HCT116 (cell line): ENCODE measurements around the gene CTBP1. TPM values are rescaled to one million over a fixed set of nuclear protein-coding genes. Genes with fewer than 3 reads are reported as not detected.

Experiments used
- ATAC-seq: fragments of 200-7000 bp; cut with Tn5 transposase; 2 replicates; pipeline ENCODE4 v1.9.1; 2020; ENCODE audit warnings: mild to moderate bottlenecking, moderate library complexity
- BruUV-seq: library from RNA; stranded (reverse); fragments of 400-500 nt; replicated peaks from 2 replicates; lab custom pipeline; 2021; lab: Mats Ljungman, UMichigan
- CTCF ChIA-PET: fragments of 300-600 bp; sonication (Branson Sonifier 250); formaldehyde crosslinking; loops from one replicate; lab custom pipeline; 2021; ENCODE audit warnings: antibody characterized with exemption; lab: Charles Lee
- POLR2A ChIA-PET: fragments of 300-600, 350-600 bp; sonication (Branson Sonifier 250); formaldehyde crosslinking; loops from one replicate; lab custom pipeline; 2021; ENCODE audit warnings: antibody characterized with exemption; lab: Charles Lee
- RAD21 ChIA-PET, 2 experiments: fragments of 300-600 bp; sonication (Branson Sonifier 250); formaldehyde crosslinking; loops; one replicate each; lab custom pipeline; 2023; ENCODE audit warnings: low total read pairs in 2 of 2; ENCODE audit not compliant: uncharacterized antibody in 2 of 2, unreplicated experiment in 2 of 2, low non-redundant PET in 1 of 2; lab: Charles Lee
- DNase-seq: peaks from one replicate; pipeline ENCODE4 v3.0.0-alpha.2; 2010; ENCODE audit warnings: low read depth, low spot score
- H2AFZ ChIP-seq: fragments of 200-600 bp; shearing (Covaris generic), sonication (generic); 2 replicates; pipeline ENCODE4 v1.6.1; 2017; ENCODE audit warnings: low read depth, mixed run types, mixed read lengths, antibody characterized with exemption, low read length; ENCODE audit not compliant: poor library complexity, severe bottlenecking
- H3K27ac ChIP-seq: 2 replicates; pipeline ENCODE4 v1.5.1; 2012; ENCODE audit warnings: low read depth, low read length
- H3K27me3 ChIP-seq: fragments of 200-600 bp; sonication (generic); 2 replicates; pipeline ENCODE4 v1.6.1; 2016; ENCODE audit warnings: mixed run types, low read length, mixed read lengths; ENCODE audit not compliant: insufficient read depth
- H3K36me3 ChIP-seq, 2 experiments: fragments of 200-500 bp in 1 of 2; fragments of 200-600 bp in 1 of 2; sonication (Bioruptor generic) in 1 of 2; sonication (generic) in 1 of 2; 2 replicates each; pipeline versions ENCODE4 v1.5.1 to v1.6.1; 2014 to 2016; ENCODE audit warnings: low read length in 2 of 2, inconsistent platforms in 1 of 2, mixed read lengths in 1 of 2, mixed run types in 1 of 2; ENCODE audit not compliant: insufficient read depth in 2 of 2, control insufficient read depth in 1 of 2
- H3K4me1 ChIP-seq, 2 experiments: fragments of 200-600 bp in 1 of 2; sonication (generic) in 1 of 2; 2 replicates each; pipeline versions ENCODE4 v1.5.1 to v1.6.1; 2012 to 2017; ENCODE audit warnings: low read length in 2 of 2, inconsistent platforms in 1 of 2, mild to moderate bottlenecking in 1 of 2, mixed read lengths in 1 of 2, mixed run types in 1 of 2, moderate library complexity in 1 of 2; ENCODE audit not compliant: insufficient read depth in 2 of 2, control insufficient read depth in 1 of 2
- H3K4me2 ChIP-seq: fragments of 200-600 bp; sonication (generic); 2 replicates; pipeline ENCODE4 v1.6.1; 2017; ENCODE audit warnings: mixed run types, low read length, mixed read lengths
- H3K4me3 ChIP-seq, 2 experiments: fragments of 200-600 bp in 1 of 2; sonication (generic) in 1 of 2; replicated peaks in 1 of 2; 2 replicates each; pipeline ENCODE4 v1.5.1; 2011 to 2016; ENCODE audit warnings: low read length in 2 of 2, control low read depth in 1 of 2, low read depth in 1 of 2, mild to moderate bottlenecking in 1 of 2, mixed read lengths in 1 of 2, mixed run types in 1 of 2
- H3K79me2 ChIP-seq: fragments of 200-600 bp; sonication (generic); 2 replicates; pipeline ENCODE4 v1.6.1; 2017; ENCODE audit warnings: mild to moderate bottlenecking, mixed run types, low read length, moderate library complexity, mixed read lengths; ENCODE audit not compliant: insufficient read depth
- H3K9ac ChIP-seq: fragments of 200-600 bp; sonication (generic); 2 replicates; pipeline ENCODE4 v1.6.1; 2016; ENCODE audit warnings: low read length, mixed read lengths
- H3K9me2 ChIP-seq: fragments of 200-600 bp; sonication (generic), shearing (Covaris generic); 2 replicates; pipeline ENCODE4 v1.6.1; 2017; ENCODE audit warnings: mixed run types, mild to moderate bottlenecking, moderate library complexity; ENCODE audit not compliant: insufficient read depth
- H3K9me3 ChIP-seq, 2 experiments: fragments of 200-500 bp in 1 of 2; fragments of 200-600 bp in 1 of 2; sonication (Bioruptor generic) in 1 of 2; sonication (generic) in 1 of 2; 2 replicates each; pipeline ENCODE4 v1.6.1; 2014 to 2017; ENCODE audit warnings: low read length in 2 of 2, mixed read lengths in 2 of 2, inconsistent platforms in 1 of 2, low read depth in 1 of 2, mild to moderate bottlenecking in 1 of 2, mixed run types in 1 of 2, moderate library complexity in 1 of 2; ENCODE audit not compliant: control insufficient read depth in 1 of 2, insufficient read depth in 1 of 2
- H4K20me1 ChIP-seq: fragments of 200-600 bp; sonication (generic), shearing (Covaris generic); 2 replicates; pipeline ENCODE4 v1.6.1; 2017; ENCODE audit warnings: mixed run types, mild to moderate bottlenecking, moderate library complexity; ENCODE audit not compliant: insufficient read depth
- CBX3 ChIP-seq: IDR thresholded peaks from 2 replicates; pipeline ENCODE4 v1.6.1; 2012; ENCODE audit warnings: low read depth
- CTCF ChIP-seq, 3 experiments: fragments of 200-600 bp in 1 of 3; sonication (generic) in 1 of 3; IDR thresholded peaks in 2 of 3; conservative IDR thresholded peaks in 1 of 3; 2 replicates each; pipeline ENCODE4 v1.5.1; 2012 to 2017; ENCODE audit warnings: low read depth in 2 of 3, low read length in 2 of 3, antibody characterized with exemption in 1 of 3, borderline replicate concordance in 1 of 3, control low read depth in 1 of 3, mild to moderate bottlenecking in 1 of 3, mixed read lengths in 1 of 3, mixed run types in 1 of 3, moderate library complexity in 1 of 3; ENCODE audit not compliant: insufficient read depth in 1 of 3
- ELF1 ChIP-seq: IDR thresholded peaks from 2 replicates; pipeline ENCODE4 v1.6.1; 2012; ENCODE audit warnings: low read depth, borderline replicate concordance
- JUND ChIP-seq: IDR thresholded peaks from 2 replicates; pipeline ENCODE4 v1.6.1; 2012
- POLR2A ChIP-seq: IDR thresholded peaks from 2 replicates; pipeline ENCODE4 v1.7.0; 2011; ENCODE audit warnings: borderline replicate concordance; ENCODE audit not compliant: insufficient read depth, insufficient read length; ENCODE audit errors: extremely low read depth
- RAD21 ChIP-seq: IDR thresholded peaks from 2 replicates; pipeline ENCODE4 v1.6.1; 2012; ENCODE audit warnings: low read depth, mild to moderate bottlenecking
- TCF7L2 ChIP-seq: IDR thresholded peaks from 2 replicates; pipeline ENCODE4 v1.7.0; 2011; ENCODE audit warnings: borderline replicate concordance, inconsistent platforms; ENCODE audit not compliant: insufficient read depth, insufficient read length; ENCODE audit errors: extremely low read depth
- YY1 ChIP-seq: IDR thresholded peaks from 2 replicates; pipeline ENCODE4 v1.6.1; 2011; ENCODE audit warnings: low read length, low read depth, moderate library complexity, mild to moderate bottlenecking; ENCODE audit not compliant: insufficient replicate concordance; ENCODE audit errors: extremely low read depth
- intact Hi-C: fragments of 100-400 bp; cut with micrococcal nuclease; formaldehyde crosslinking; loops from 2 replicates; pipeline ENCODE4 v1.10.0; 2022
- total RNA-seq: library from RNA; stranded (reverse); gene quantifications from one replicate; pipeline ENCODE4 v1.2.1, GENCODE V29; 2021; ENCODE audit not compliant: unreplicated experiment
- TF ChIP-seq, protein P1 (sequence below): IDR thresholded peaks from 2 replicates; pipeline ENCODE4 v1.6.1; 2012; ENCODE audit warnings: low read depth

The CTBP1 gene
- total RNA-seq, 1 experiment from 2014 or later: 175 TPM

GRCh38 chr4:1234811-1235292 is 14.1 kb downstream of the CTBP1 start:
- H3K27me3 ChIP-seq: no peaks in the 10 kb centered on the region

More at GRCh38 chr4:1234811-1235292, 14.1 kb downstream of the CTBP1 start:
- ChIA-PET POLR2A (no interaction called here), CTCF (no interaction called here), RAD21 (no interaction called here)
- no peak overlapping the region for H2AFZ ChIP-seq
- intact Hi-C loops: no loop called here
- no peak overlapping the region for H3K4me3 ChIP-seq
- H4K20me1 ChIP-seq: no peaks in the 10 kb centered on the region
- ATAC-seq (no peak), DNase-seq (no peak)
- no peaks in the 10 kb centered on the region for H3K4me1 ChIP-seq
- peaks cover 27% of the 10 kb centered on the region; the same call in 1 of the 2 replicates for H3K79me2 ChIP-seq
- H3K4me2 ChIP-seq: no peak overlapping the region
- BruUV-seq: TSS peak; percentile 6
- no peaks in the 10 kb centered on the region for H3K9me2 ChIP-seq
- no peak overlapping the region for H3K9ac ChIP-seq
- no peak overlapping the region for H3K27ac ChIP-seq
- TF ChIP-seq, protein P1, sequence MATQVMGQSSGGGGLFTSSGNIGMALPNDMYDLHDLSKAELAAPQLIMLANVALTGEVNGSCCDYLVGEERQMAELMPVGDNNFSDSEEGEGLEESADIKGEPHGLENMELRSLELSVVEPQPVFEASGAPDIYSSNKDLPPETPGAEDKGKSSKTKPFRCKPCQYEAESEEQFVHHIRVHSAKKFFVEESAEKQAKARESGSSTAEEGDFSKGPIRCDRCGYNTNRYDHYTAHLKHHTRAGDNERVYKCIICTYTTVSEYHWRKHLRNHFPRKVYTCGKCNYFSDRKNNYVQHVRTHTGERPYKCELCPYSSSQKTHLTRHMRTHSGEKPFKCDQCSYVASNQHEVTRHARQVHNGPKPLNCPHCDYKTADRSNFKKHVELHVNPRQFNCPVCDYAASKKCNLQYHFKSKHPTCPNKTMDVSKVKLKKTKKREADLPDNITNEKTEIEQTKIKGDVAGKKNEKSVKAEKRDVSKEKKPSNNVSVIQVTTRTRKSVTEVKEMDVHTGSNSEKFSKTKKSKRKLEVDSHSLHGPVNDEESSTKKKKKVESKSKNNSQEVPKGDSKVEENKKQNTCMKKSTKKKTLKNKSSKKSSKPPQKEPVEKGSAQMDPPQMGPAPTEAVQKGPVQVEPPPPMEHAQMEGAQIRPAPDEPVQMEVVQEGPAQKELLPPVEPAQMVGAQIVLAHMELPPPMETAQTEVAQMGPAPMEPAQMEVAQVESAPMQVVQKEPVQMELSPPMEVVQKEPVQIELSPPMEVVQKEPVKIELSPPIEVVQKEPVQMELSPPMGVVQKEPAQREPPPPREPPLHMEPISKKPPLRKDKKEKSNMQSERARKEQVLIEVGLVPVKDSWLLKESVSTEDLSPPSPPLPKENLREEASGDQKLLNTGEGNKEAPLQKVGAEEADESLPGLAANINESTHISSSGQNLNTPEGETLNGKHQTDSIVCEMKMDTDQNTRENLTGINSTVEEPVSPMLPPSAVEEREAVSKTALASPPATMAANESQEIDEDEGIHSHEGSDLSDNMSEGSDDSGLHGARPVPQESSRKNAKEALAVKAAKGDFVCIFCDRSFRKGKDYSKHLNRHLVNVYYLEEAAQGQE: no peak
- TF ChIP-seq ELF1 (no peak), YY1 (no peak), JUND (no peak), TCF7L2 (no peak), POLR2A (no peak), CTCF (IDR thresholded peaks at IDR 0.05 in 2 of 3, conservative IDR thresholded peaks at IDR 0.05 in 1 of 3; ENCODE audit: borderline replicate concordance in 1 of 3, insufficient read depth in 1 of 3, low read depth in 2 of 3, low read length in 2 of 3) (no peak), CBX3 (no peak), RAD21 (no peak)
- no peaks in the 10 kb centered on the region for H3K9me3 ChIP-seq
- H3K36me3 ChIP-seq: peaks cover 19 to 34% of the 10 kb centered on the region in 2 experiments; a peak in 3 of 4 replicates
